Endodermal cell (in vitro differentiated cells): ENCODE data around the gene C4orf17. TPM values are rescaled to one million over a fixed set of nuclear protein-coding genes. Genes with fewer than 3 reads are reported as not detected.

Source experiments
- DNase-seq: peaks from one replicate; pipeline ENCODE4 v3.0.0-alpha.2; 2017
- H3K27ac ChIP-seq: 2 replicates; pipeline ENCODE4 v1.5.1; 2013; ENCODE audit warnings: mild to moderate bottlenecking, low read depth, low read length, moderate library complexity
- H3K27me3 ChIP-seq: 2 replicates; pipeline ENCODE4 v1.6.1; 2013; ENCODE audit warnings: mild to moderate bottlenecking, low read length, moderate library complexity; ENCODE audit not compliant: insufficient read depth, control insufficient read depth, poor library complexity, severe bottlenecking
- H3K36me3 ChIP-seq: 2 replicates; pipeline ENCODE4 v1.7.0; 2013; ENCODE audit warnings: mild to moderate bottlenecking, low read length, moderate library complexity; ENCODE audit not compliant: control insufficient read depth, insufficient read depth
- H3K4me1 ChIP-seq: one replicate; pipeline ENCODE4 v1.7.0; 2013; ENCODE audit warnings: low read length; ENCODE audit not compliant: control insufficient read depth, insufficient read depth
- H3K4me3 ChIP-seq: 2 replicates; pipeline ENCODE4 v1.5.1; 2013; ENCODE audit warnings: mild to moderate bottlenecking, low read length, moderate library complexity
- H3K9ac ChIP-seq: 2 replicates; pipeline ENCODE4 v1.6.1; 2013; ENCODE audit warnings: mild to moderate bottlenecking, low read length, moderate library complexity; ENCODE audit not compliant: poor library complexity, severe bottlenecking; ENCODE audit errors: extremely low read depth
- H3K9me3 ChIP-seq: 2 replicates; pipeline ENCODE4 v1.6.1; 2013; ENCODE audit warnings: mild to moderate bottlenecking, low read length, moderate library complexity; ENCODE audit not compliant: control insufficient read depth
- H3K27ac Mint-ChIP-seq: 2 replicates; pipeline ENCODE4 v1.8.0; 2020; ENCODE audit warnings: mixed read lengths
- H3K27me3 Mint-ChIP-seq: 2 replicates; pipeline ENCODE4 v1.8.0; 2021; ENCODE audit warnings: mild to moderate bottlenecking, mixed read lengths; ENCODE audit not compliant: insufficient read depth
- H3K36me3 Mint-ChIP-seq: 2 replicates; pipeline ENCODE4 v1.8.0; 2020; ENCODE audit warnings: low read depth, mixed read lengths
- H3K4me1 Mint-ChIP-seq: 2 replicates; pipeline ENCODE4 v1.8.0; 2020; ENCODE audit warnings: mixed read lengths
- H3K4me3 Mint-ChIP-seq: 2 replicates; pipeline ENCODE4 v1.8.0; 2020; ENCODE audit warnings: mild to moderate bottlenecking, moderate library complexity, mixed read lengths
- H3K9me3 Mint-ChIP-seq: 2 replicates; pipeline ENCODE4 v1.8.0; 2020; ENCODE audit warnings: mild to moderate bottlenecking, mixed read lengths
- WGBS, 2 experiments: methylation state at CpG; one replicate each; pipeline versions ENCODE4 v1.1.5 to v1.1.7; 2013; ENCODE audit warnings: missing lambda C conversion rate in 2 of 2, mixed read lengths in 1 of 2; ENCODE audit not compliant: insufficient coverage in 1 of 2, insufficient read length in 1 of 2; 5-methylcytosine and 5-hydroxymethylcytosine counted together
- total RNA-seq, 2 donors: library from RNA; stranded (reverse); fragmentation: NEBNext Ultra II Directional in 1 of 2; extraction: Animal tissue kit (Norgen Biotek cat#: 25700) in 1 of 2; gene quantifications; 2 replicates in 1 of 2; 3 replicates in 1 of 2; pipeline ENCODE4 v1.2.1, GENCODE V29; 2021
- TF ChIP-seq, protein P1 (sequence below): fragments of 200-600 bp; sonication (generic); conservative IDR thresholded peaks from 2 replicates; pipeline ENCODE4 v1.5.0; 2021; ENCODE audit warnings: antibody characterized with exemption, mild to moderate bottlenecking

C4orf17 gene
- total RNA-seq, 2 donors from 2014 or later = not detected

DNA sequence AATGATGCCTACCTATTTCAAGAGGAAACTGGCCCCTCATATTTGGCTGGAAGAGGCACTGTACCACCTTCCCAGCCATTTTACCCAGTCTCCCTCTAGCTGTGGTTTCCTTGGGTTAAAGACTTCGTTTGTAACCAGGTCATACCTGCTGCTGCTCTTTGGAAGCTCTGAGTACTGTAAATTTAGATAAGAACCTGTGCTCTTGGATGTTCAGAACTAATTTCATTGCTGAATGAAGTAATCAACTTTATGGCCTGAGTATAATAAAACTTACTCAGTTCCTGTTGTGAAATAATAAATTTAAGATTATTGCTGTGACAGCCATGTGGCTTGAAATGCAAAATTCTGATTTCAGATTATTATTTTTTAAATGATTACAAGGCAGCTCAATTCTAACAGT lies 76.0 kb downstream of the C4orf17 start:
- no peaks in the 10 kb centered on the region for H3K27me3 ChIP-seq
- H3K4me1 Mint-ChIP-seq = no peaks in the 10 kb centered on the region
- no peak overlapping the region for H3K4me3 Mint-ChIP-seq
- H3K36me3 Mint-ChIP-seq = no peaks in the 10 kb centered on the region
- H3K27ac Mint-ChIP-seq = no peak overlapping the region
- TF ChIP-seq, protein P1, sequence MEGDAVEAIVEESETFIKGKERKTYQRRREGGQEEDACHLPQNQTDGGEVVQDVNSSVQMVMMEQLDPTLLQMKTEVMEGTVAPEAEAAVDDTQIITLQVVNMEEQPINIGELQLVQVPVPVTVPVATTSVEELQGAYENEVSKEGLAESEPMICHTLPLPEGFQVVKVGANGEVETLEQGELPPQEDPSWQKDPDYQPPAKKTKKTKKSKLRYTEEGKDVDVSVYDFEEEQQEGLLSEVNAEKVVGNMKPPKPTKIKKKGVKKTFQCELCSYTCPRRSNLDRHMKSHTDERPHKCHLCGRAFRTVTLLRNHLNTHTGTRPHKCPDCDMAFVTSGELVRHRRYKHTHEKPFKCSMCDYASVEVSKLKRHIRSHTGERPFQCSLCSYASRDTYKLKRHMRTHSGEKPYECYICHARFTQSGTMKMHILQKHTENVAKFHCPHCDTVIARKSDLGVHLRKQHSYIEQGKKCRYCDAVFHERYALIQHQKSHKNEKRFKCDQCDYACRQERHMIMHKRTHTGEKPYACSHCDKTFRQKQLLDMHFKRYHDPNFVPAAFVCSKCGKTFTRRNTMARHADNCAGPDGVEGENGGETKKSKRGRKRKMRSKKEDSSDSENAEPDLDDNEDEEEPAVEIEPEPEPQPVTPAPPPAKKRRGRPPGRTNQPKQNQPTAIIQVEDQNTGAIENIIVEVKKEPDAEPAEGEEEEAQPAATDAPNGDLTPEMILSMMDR = peak; percentile 22
- no peaks in the 10 kb centered on the region for H3K9me3 Mint-ChIP-seq
- no peaks in the 10 kb centered on the region for H3K27me3 Mint-ChIP-seq
- no peak overlapping the region for H3K4me3 ChIP-seq
- no peak overlapping the region for H3K9ac ChIP-seq
- no peaks in the 10 kb centered on the region for H3K9me3 ChIP-seq
- 53% methylated on average over 1 of the region's 1 CpG; no CpG with 5 or more reads in 1 of the 2 experiments for WGBS, 2 experiments
- DNase-seq = no peak
- no peak overlapping the region for H3K27ac ChIP-seq
- H3K4me1 ChIP-seq = no peaks in the 10 kb centered on the region
- no peaks in the 10 kb centered on the region for H3K36me3 ChIP-seq

DNA sequence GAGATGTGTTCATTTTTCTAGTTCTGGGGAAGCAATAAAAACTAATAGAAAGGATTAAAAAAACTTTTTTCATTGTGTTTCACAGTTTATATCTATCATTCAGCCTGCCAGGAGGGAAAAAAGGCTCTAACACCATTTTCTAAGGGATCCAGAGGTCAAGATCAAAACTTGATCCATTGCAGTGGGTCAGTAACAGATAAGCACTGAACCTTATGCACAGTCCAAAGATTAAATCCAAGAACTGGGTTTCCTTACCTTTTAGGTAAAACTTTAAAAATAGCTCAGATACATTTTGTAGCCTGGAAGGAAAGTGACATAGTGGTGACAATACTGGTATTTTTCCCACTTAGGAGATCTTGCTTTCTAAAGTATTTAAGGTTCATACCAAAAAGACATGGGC lies 76.5 kb downstream of the C4orf17 start:
- Mint-ChIP-seq H3K4me3 (no peak overlapping the region), H3K4me1 (no peaks in the 10 kb centered on the region), H3K36me3 (no peaks in the 10 kb centered on the region), H3K9me3 (no peaks in the 10 kb centered on the region), H3K27me3 (no peaks in the 10 kb centered on the region), H3K27ac (no peak overlapping the region)
- H3K27me3 ChIP-seq = no peaks in the 10 kb centered on the region
- no peak overlapping the region for H3K9ac ChIP-seq
- TF ChIP-seq, protein P1 = no peak
- no peak overlapping the region for H3K4me3 ChIP-seq
- DNase-seq = no peak
- no peaks in the 10 kb centered on the region for H3K4me1 ChIP-seq
- no peaks in the 10 kb centered on the region for H3K36me3 ChIP-seq
- no peaks in the 10 kb centered on the region for H3K9me3 ChIP-seq
- no peak overlapping the region for H3K27ac ChIP-seq

DNA sequence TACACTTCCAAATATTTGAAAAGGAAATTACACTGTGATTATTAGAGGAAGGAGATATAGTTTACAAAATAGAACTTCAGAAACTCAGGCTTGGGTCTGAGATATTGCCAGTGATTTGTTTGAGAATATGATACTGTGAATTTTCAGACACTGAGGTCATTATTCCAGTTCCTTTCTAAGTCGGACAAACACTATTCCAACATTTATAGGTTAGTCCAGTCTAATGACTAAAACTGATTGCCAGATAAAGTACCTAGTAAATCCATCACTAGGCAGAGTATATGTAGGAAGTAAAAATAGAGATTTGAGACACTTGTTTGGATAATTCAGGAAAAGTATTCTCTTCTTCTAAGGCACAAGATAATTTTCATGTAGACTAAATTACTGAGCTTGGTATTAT lies 77.0 kb downstream of the C4orf17 start:
- WGBS, 2 experiments = 83% methylated on average over 1 of the region's 1 CpG; no CpG with 5 or more reads in 1 of the 2 experiments
- no peaks in the 10 kb centered on the region for H3K36me3 ChIP-seq
- H3K27ac Mint-ChIP-seq = no peak overlapping the region
- H3K27me3 Mint-ChIP-seq = no peaks in the 10 kb centered on the region
- no peak overlapping the region for H3K4me3 Mint-ChIP-seq
- H3K4me3 ChIP-seq = no peak overlapping the region
- H3K4me1 Mint-ChIP-seq = no peaks in the 10 kb centered on the region
- H3K4me1 ChIP-seq = no peaks in the 10 kb centered on the region
- no peaks in the 10 kb centered on the region for H3K36me3 Mint-ChIP-seq
- TF ChIP-seq, protein P1 = no peak
- H3K9ac ChIP-seq = no peak overlapping the region
- no peaks in the 10 kb centered on the region for H3K27me3 ChIP-seq
- DNase-seq = no peak
- H3K9me3 Mint-ChIP-seq = no peaks in the 10 kb centered on the region
- no peak overlapping the region for H3K27ac ChIP-seq
- H3K9me3 ChIP-seq = no peaks in the 10 kb centered on the region
